Neural progenitor cell (in vitro differentiated cells): ENCODE results near the gene OR2H2.

ENCODE experiments used
- CTCF ChIP-seq: fragments of 200-600 bp; sonication (generic); IDR thresholded peaks from 2 replicates; pipeline ENCODE4 v1.5.1; 2017; ENCODE audit warnings: antibody characterized with exemption, mild to moderate bottlenecking
- EZH2 ChIP-seq: fragments of 200-600 bp; sonication (generic); IDR thresholded peaks from 2 replicates; pipeline ENCODE4 v1.6.1; 2017; ENCODE audit warnings: antibody characterized with exemption, mild to moderate bottlenecking, moderate library complexity

GRCh38 chr6:29552512-29553051 is 32.3 kb upstream of the OR2H2 start:
- no peak for TF ChIP-seq CTCF
- TF ChIP-seq EZH2, result no peak
